DND-41 (cell line): Measurements from ENCODE around the gene PCDHGB6.

ENCODE experiments used
- ATAC-seq: fragments of 200-7000 bp; cut with Tn5 transposase; 3 replicates; pipeline ENCODE4 v1.9.1; 2021; ENCODE audit warnings: low read depth; ENCODE audit not compliant: insufficient read depth
- DNase-seq: peaks from one replicate; pipeline ENCODE4 v3.0.0-alpha.2; 2020
- H2AFZ ChIP-seq: 2 replicates; pipeline ENCODE4 v1.6.0; 2012; ENCODE audit warnings: low read depth, low read length
- H3K27ac ChIP-seq: 2 replicates; pipeline ENCODE4 v1.5.1; 2012; ENCODE audit warnings: low read length, inconsistent platforms
- H3K27me3 ChIP-seq: fragments of 200-600 bp; sonication (generic); 2 replicates; pipeline ENCODE4 v1.6.0; 2012; ENCODE audit warnings: low read length, mild to moderate bottlenecking, inconsistent platforms; ENCODE audit not compliant: insufficient read depth, poor library complexity
- H3K36me3 ChIP-seq: 2 replicates; pipeline ENCODE4 v1.5.1; 2012; ENCODE audit warnings: low read length, inconsistent platforms; ENCODE audit not compliant: insufficient read depth
- H3K4me1 ChIP-seq: 2 replicates; pipeline ENCODE4 v1.5.1; 2012; ENCODE audit warnings: mild to moderate bottlenecking, low read length; ENCODE audit not compliant: insufficient read depth
- H3K4me2 ChIP-seq: 2 replicates; pipeline ENCODE4 v1.6.0; 2012; ENCODE audit warnings: mild to moderate bottlenecking, moderate library complexity, low read length, inconsistent platforms; ENCODE audit not compliant: insufficient read depth
- H3K4me3 ChIP-seq, 2 experiments: fragments of 200-600 bp in 1 of 2; shearing (Covaris generic) in 1 of 2; 2 replicates each; pipeline ENCODE4 v1.5.1; 2012 to 2016; ENCODE audit warnings: inconsistent platforms in 2 of 2, low read length in 2 of 2, mild to moderate bottlenecking in 2 of 2, low read depth in 1 of 2, moderate library complexity in 1 of 2
- H3K79me2 ChIP-seq: 2 replicates; pipeline ENCODE4 v1.6.0; 2012; ENCODE audit warnings: low read length, inconsistent platforms; ENCODE audit not compliant: insufficient read depth
- H3K9ac ChIP-seq: 2 replicates; pipeline ENCODE4 v1.6.0; 2012; ENCODE audit warnings: low read depth, mild to moderate bottlenecking, inconsistent platforms, low read length, moderate library complexity
- H3K9me3 ChIP-seq: 2 replicates; pipeline ENCODE4 v1.5.1; 2012; ENCODE audit warnings: low read length, moderate library complexity, mild to moderate bottlenecking, inconsistent platforms; ENCODE audit not compliant: insufficient read depth, severe bottlenecking
- H4K20me1 ChIP-seq: 2 replicates; pipeline ENCODE4 v1.6.0; 2012; ENCODE audit warnings: low read length; ENCODE audit not compliant: insufficient read depth
- CTCF ChIP-seq: IDR thresholded peaks from 2 replicates; pipeline ENCODE4 v1.5.1; 2012; ENCODE audit warnings: borderline replicate concordance, low read length, moderate library complexity, mild to moderate bottlenecking; ENCODE audit not compliant: poor library complexity, severe bottlenecking; ENCODE audit errors: extremely low read depth
- EZH2 ChIP-seq: IDR thresholded peaks from 3 replicates; pipeline ENCODE4 v1.6.1; 2012; ENCODE audit warnings: borderline replicate concordance, low read depth, mild to moderate bottlenecking, moderate library complexity, low read length, inconsistent platforms; ENCODE audit not compliant: severe bottlenecking

The PCDHGB6 gene

GRCh38 chr5:141402553-141403243 lies 5.1 kb upstream of the PCDHGB6 start, which contains the start of gene PCDHGA9:
Gene PCDHGA9, plus strand, starts transcription at chr5:141402778. Its CDS starts 175 bp downstream, at chr5:141402953.
- TF ChIP-seq EZH2: no peak
- TF ChIP-seq CTCF: peak; percentile 65
- ATAC-seq (0 out of 3 replicates have a peak, but pooled peaks have one; percentile 45), DNase-seq (peak; percentile 27)
- H4K20me1 ChIP-seq: no peaks in the 10 kb centered on the region
- no peaks in the 10 kb centered on the region for H3K79me2 ChIP-seq
- H3K4me3 ChIP-seq: peak within 1 kb of the TSS in 1 of 2 experiments; percentile 32; a peak in 1 of 4 replicates
- H3K27ac ChIP-seq: no peak within 1 kb of the TSS
- peak within 1 kb of the TSS; percentile 51 for H2AFZ ChIP-seq
- H3K9ac ChIP-seq: no peak within 1 kb of the TSS
- H3K27me3 ChIP-seq: no peaks in the 10 kb centered on the region
- H3K36me3 ChIP-seq: no peaks in the 10 kb centered on the region
- H3K4me2 ChIP-seq: peak within 1 kb of the TSS; percentile 42; the same call in 1 of the 2 replicates
- H3K9me3 ChIP-seq: no peaks in the 10 kb centered on the region
- no peaks in the 10 kb centered on the region for H3K4me1 ChIP-seq

GRCh38 chr5:141403387-141403786 lies 4.4 kb upstream of the PCDHGB6 start:
- DNase-seq (no peak), ATAC-seq (no peak)
- Histone ChIP-seq H2AFZ (no peak overlapping the region), H3K27me3 (no peaks in the 10 kb centered on the region), H3K36me3 (no peaks in the 10 kb centered on the region), H3K9ac (no peak overlapping the region), H4K20me1 (no peaks in the 10 kb centered on the region), H3K4me2 (no peak overlapping the region), H3K4me3 (no peak overlapping the region), H3K9me3 (no peaks in the 10 kb centered on the region), H3K27ac (no peak overlapping the region), H3K79me2 (no peaks in the 10 kb centered on the region), H3K4me1 (no peaks in the 10 kb centered on the region)
- TF ChIP-seq EZH2: no peak
- TF ChIP-seq CTCF: no peak

GRCh38 chr5:141409598-141410306 lies 1.9 kb downstream of the PCDHGB6 start:
- Histone ChIP-seq H3K9ac (no peak overlapping the region), H3K36me3 (no peaks in the 10 kb centered on the region), H3K79me2 (no peaks in the 10 kb centered on the region), H3K27ac (no peak overlapping the region), H4K20me1 (no peaks in the 10 kb centered on the region), H3K27me3 (no peaks in the 10 kb centered on the region), H3K4me1 (no peaks in the 10 kb centered on the region), H3K9me3 (no peaks in the 10 kb centered on the region), H3K4me2 (no peak overlapping the region), H2AFZ (no peak overlapping the region), H3K4me3 (no peak overlapping the region)
- TF ChIP-seq CTCF (no peak), EZH2 (no peak)
- no peak for DNase-seq
- ATAC-seq: no peak
